GM23248 (cell line): ENCODE data around the gene NUBP2. TPM values are rescaled to one million over a fixed set of nuclear protein-coding genes. Genes with fewer than 3 reads are reported as not detected.

Source experiments
- DNase-seq: peaks from one replicate; pipeline ENCODE4 v3.0.0-alpha.2; 2015
- H2AFZ ChIP-seq: fragments of 200-600 bp; sonication (generic); 2 replicates; pipeline ENCODE4 v1.6.1; 2016; ENCODE audit warnings: antibody characterized with exemption
- H3F3A ChIP-seq: fragments of 200-600 bp; sonication (generic); 2 replicates; pipeline ENCODE4 v1.6.1; 2016; ENCODE audit warnings: mild to moderate bottlenecking, antibody characterized with exemption, mixed run types; ENCODE audit not compliant: insufficient read depth
- H3K27ac ChIP-seq: fragments of 200-600 bp; sonication (generic); 2 replicates; pipeline ENCODE4 v1.5.1; 2016; ENCODE audit warnings: mild to moderate bottlenecking
- H3K27me3 ChIP-seq: fragments of 200-600 bp; sonication (generic); replicated peaks from 2 replicates; pipeline ENCODE4 v1.6.1; 2016; ENCODE audit warnings: mild to moderate bottlenecking; ENCODE audit not compliant: insufficient read depth
- H3K36me3 ChIP-seq: fragments of 200-600 bp; sonication (generic); 2 replicates; pipeline ENCODE4 v1.6.1; 2016; ENCODE audit warnings: low read depth, mild to moderate bottlenecking
- H3K4me1 ChIP-seq: fragments of 200-600 bp; sonication (generic); 2 replicates; pipeline ENCODE4 v1.6.1; 2016; ENCODE audit warnings: mild to moderate bottlenecking; ENCODE audit not compliant: insufficient read depth
- H3K4me2 ChIP-seq: fragments of 200-600 bp; sonication (generic); one replicate; pipeline ENCODE4 v1.6.1; 2016; ENCODE audit warnings: mild to moderate bottlenecking; ENCODE audit not compliant: unreplicated experiment
- H3K4me3 ChIP-seq: fragments of 200-600 bp; sonication (generic); 2 replicates; pipeline ENCODE4 v1.5.1; 2016; ENCODE audit warnings: mild to moderate bottlenecking
- H3K79me2 ChIP-seq: fragments of 200-600 bp; sonication (generic); 2 replicates; pipeline ENCODE4 v1.6.1; 2016; ENCODE audit warnings: mild to moderate bottlenecking; ENCODE audit not compliant: insufficient read depth
- H3K9ac ChIP-seq: fragments of 200-600 bp; sonication (generic); 2 replicates; pipeline ENCODE4 v1.6.1; 2016; ENCODE audit warnings: mild to moderate bottlenecking
- H3K9me2 ChIP-seq: fragments of 200-600 bp; sonication (generic); 2 replicates; pipeline ENCODE4 v1.6.1; 2016; ENCODE audit warnings: mixed run types, mild to moderate bottlenecking, moderate library complexity; ENCODE audit not compliant: insufficient read depth
- H3K9me3 ChIP-seq: fragments of 200-600 bp; sonication (generic); one replicate; pipeline ENCODE4 v1.6.1; 2017; ENCODE audit warnings: low read depth
- H4K20me1 ChIP-seq: fragments of 200-600 bp; sonication (generic); 2 replicates; pipeline ENCODE4 v1.6.0; 2016; ENCODE audit not compliant: insufficient read depth
- EZH2 ChIP-seq: fragments of 200-600 bp; sonication (generic); IDR thresholded peaks from 2 replicates; pipeline ENCODE4 v1.6.1; 2018; ENCODE audit warnings: antibody characterized with exemption, mild to moderate bottlenecking; ENCODE audit not compliant: insufficient read depth, poor library complexity, severe bottlenecking
- EZH2phosphoT487 ChIP-seq: fragments of 200-600 bp; sonication (generic); IDR thresholded peaks from 2 replicates; pipeline ENCODE4 v1.6.1; 2018; ENCODE audit warnings: antibody characterized with exemption, moderate library complexity, mild to moderate bottlenecking, low read depth; ENCODE audit not compliant: insufficient read depth
- WGBS, 2 experiments: methylation state at CpG; one replicate each; pipeline ENCODE4 v1.1.6; 2015 to 2017; ENCODE audit warnings: low lambda C conversion rate in 2 of 2, low coverage in 1 of 2; ENCODE audit errors: missing lambda C conversion rate in 2 of 2; 5-methylcytosine and 5-hydroxymethylcytosine counted together
- in situ Hi-C: fragments of 300-500 bp; cut with MboI; formaldehyde crosslinking; loops from 2 replicates; pipeline ENCODE4 v1.15.0; 2020
- polyA plus RNA-seq: library from polyadenylated mRNA; unstranded; fragments of >200 nt; fragmentation: Nextera tagmentation; extraction: Ambion mirVana; gene quantifications from 2 replicates; pipeline ENCODE4 v1.2.1, GENCODE V29; 2016
- total RNA-seq: library from RNA; depleted of rRNA; stranded (reverse); fragments of >200 nt; shearing (Covaris generic); gene quantifications from 2 replicates; pipeline ENCODE4 v1.2.3, GENCODE V29; 2014

The NUBP2 gene
- total and polyA plus RNA-seq, 2 experiments from 2014 or later: 66.4 to 88.9 TPM

DNA sequence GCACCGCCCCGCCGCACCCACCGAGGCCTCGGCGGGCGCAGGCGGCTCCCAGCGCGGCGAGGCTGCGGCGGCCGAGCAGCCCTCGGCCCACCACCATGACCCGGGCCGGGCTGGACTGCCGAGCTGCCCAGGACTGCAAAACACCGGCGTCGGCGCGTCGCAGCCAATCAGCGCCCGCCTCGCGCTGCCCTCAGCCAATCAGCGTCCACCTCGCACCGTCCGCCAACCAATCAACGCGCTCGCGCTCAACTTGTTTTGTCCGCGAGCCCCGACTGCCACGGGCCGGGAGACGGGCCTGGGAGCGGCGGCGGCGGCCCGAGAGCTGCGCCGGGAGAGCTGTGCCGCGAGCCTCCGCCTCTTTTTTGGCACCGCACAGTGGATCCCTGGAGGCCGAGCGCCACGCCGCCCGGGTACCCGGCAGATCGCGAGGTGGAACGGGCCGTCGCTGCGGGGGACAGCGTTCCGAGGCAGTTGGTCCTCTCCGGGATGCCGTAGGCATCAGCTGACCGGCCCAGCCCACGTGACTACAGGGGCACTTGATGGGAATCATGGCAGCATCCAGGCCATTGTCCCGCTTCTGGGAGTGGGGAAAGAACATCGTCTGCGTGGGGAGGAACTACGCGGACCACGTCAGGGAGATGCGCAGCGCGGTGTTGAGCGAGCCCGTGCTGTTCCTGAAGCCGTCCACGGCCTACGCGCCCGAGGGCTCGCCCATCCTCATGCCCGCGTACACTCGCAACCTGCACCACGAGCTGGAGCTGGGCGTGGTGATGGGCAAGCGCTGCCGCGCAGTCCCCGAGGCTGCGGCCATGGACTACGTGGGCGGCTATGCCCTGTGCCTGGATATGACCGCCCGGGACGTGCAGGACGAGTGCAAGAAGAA lies 44.2 kb downstream of the NUBP2 start, which contains the start of the genes FAHD1 and HAGH:
TSS of gene FAHD1 (plus strand) at position 516 of the 883 bp plus-strand sequence. CDS start at position 549, 33 bp downstream.
TSS of gene HAGH (minus strand) at position 135 of the 883 bp plus-strand sequence. CDS start at position 97, 38 bp downstream.
- no peaks in the 10 kb centered on the region for H4K20me1 ChIP-seq
- peak within 1 kb of the TSS; percentile 56 for H3K27ac ChIP-seq
- peak within 1 kb of the TSS; percentile 83 for H2AFZ ChIP-seq
- no peaks in the 10 kb centered on the region for H3K9me2 ChIP-seq
- H3K4me1 ChIP-seq: peaks cover 17% of the 10 kb centered on the region
- 0 out of 2 replicates have a peak, but pooled peaks cover 7% of the 10 kb centered on the region for H3K36me3 ChIP-seq
- in situ Hi-C loops: no loop called here
- H3K4me3 ChIP-seq: peak within 1 kb of the TSS; percentile 97
- peaks cover 8% of the 10 kb centered on the region; the same call in 1 of the 2 replicates for H3F3A ChIP-seq
- peak; percentile 97 for DNase-seq
- H3K9ac ChIP-seq: peak within 1 kb of the TSS; percentile 86
- 0 to 2% methylated on average over 82 to 89 of the region's 104 CpGs for WGBS, 2 experiments
- H3K9me3 ChIP-seq: no peaks in the 10 kb centered on the region
- peaks cover 57% of the 10 kb centered on the region for H3K79me2 ChIP-seq
- no peak for TF ChIP-seq EZH2phosphoT487
- TF ChIP-seq EZH2: no peak
- no peaks in the 10 kb centered on the region for H3K27me3 ChIP-seq
- peak within 1 kb of the TSS; percentile 100 for H3K4me2 ChIP-seq

DNA sequence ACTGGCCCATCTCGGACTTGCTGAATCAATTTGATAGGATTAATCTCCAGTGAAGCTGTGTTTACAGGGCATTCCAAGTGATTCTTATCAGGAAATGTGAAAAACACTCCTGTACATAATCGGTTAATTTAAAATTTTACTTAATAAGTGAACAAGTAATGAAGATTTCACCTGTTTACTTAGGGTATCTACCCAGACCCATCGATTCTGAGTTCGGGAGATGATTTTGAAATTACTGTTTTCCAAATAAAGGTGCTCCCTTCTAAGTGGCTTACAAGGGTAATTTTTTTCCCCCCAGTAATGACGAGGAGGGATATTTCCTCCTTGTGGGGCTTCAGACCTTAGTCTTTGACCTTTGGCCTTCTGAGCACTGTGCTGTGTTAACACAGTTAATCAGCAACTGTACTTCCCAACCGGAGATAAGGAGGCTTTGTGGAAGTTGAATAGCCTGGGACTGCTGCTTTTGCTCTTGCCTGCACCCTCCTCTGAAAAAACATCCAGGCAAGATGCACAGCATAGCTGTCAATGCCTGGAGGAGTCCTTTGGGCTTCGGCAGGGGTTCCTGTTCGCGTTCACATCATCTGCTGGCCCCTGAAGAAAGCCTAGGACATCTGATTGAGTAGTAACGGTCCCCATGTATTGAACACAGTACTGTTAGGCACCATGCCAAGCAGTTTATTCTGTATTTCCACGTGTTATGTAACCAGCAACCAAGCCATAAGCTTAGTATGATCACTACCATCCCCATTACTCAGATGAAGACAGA lies 46.1 kb downstream of the NUBP2 start:
- in situ Hi-C loops: no loop called here
- no peaks in the 10 kb centered on the region for H3K9me2 ChIP-seq
- H3K9ac ChIP-seq: peak overlapping the region; percentile 86
- peaks cover 17% of the 10 kb centered on the region for H3K4me1 ChIP-seq
- H2AFZ ChIP-seq: no peak overlapping the region
- H3K27ac ChIP-seq: no peak overlapping the region
- WGBS, 2 experiments: 76 to 82% methylated on average over 11 of the region's 11 CpGs
- no peaks in the 10 kb centered on the region for H3K27me3 ChIP-seq
- no peaks in the 10 kb centered on the region for H3K9me3 ChIP-seq
- no peaks in the 10 kb centered on the region for H4K20me1 ChIP-seq
- H3K36me3 ChIP-seq: 0 out of 2 replicates have a peak, but pooled peaks cover 7% of the 10 kb centered on the region
- H3F3A ChIP-seq: peaks cover 8% of the 10 kb centered on the region; the same call in 1 of the 2 replicates
- TF ChIP-seq EZH2phosphoT487 (no peak), EZH2 (no peak)
- H3K4me3 ChIP-seq: peak overlapping the region; percentile 97
- H3K4me2 ChIP-seq: peak overlapping the region; percentile 100
- H3K79me2 ChIP-seq: peaks cover 51% of the 10 kb centered on the region
- DNase-seq: no peak

DNA sequence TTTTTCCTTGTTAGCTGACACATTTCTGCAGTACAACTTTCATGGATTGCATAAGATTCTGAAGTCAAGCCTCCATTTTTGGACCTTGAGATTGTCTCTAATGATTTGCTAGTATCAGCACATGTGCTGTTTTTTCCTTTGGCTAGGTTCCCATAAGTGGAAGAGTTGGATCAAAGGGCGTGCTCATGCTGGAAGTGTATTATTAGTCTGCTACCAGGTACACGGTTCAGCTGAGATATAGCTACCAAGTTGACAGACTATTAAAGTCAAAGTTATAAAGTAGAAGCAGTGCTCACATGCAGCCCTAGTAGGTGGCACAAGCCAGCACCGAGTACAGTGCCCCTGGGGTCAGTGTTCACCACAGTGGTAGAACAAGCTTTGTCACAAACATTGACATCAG lies 47.5 kb downstream of the NUBP2 start:
- in situ Hi-C loops: no loop called here
- H3K27ac ChIP-seq: no peak overlapping the region

More for the DNA sequence above, 47.5 kb downstream of the NUBP2 start:
- H3K4me1 ChIP-seq: peaks cover 17% of the 10 kb centered on the region
- no peaks in the 10 kb centered on the region for H3K27me3 ChIP-seq
- no peaks in the 10 kb centered on the region for H3K9me3 ChIP-seq
- H3K4me2 ChIP-seq: no peak overlapping the region
- no peak overlapping the region for H3K4me3 ChIP-seq
- WGBS, 2 experiments: 41 to 45% methylated on average over 3 of the region's 3 CpGs
- peaks cover 37% of the 10 kb centered on the region for H3K79me2 ChIP-seq
- H3F3A ChIP-seq: peaks cover 8% of the 10 kb centered on the region; the same call in 1 of the 2 replicates
- H4K20me1 ChIP-seq: no peaks in the 10 kb centered on the region
- no peaks in the 10 kb centered on the region for H3K9me2 ChIP-seq
- no peak overlapping the region for H3K9ac ChIP-seq
- 0 out of 2 replicates have a peak, but pooled peaks cover 7% of the 10 kb centered on the region for H3K36me3 ChIP-seq
- no peak for TF ChIP-seq EZH2
- no peak for TF ChIP-seq EZH2phosphoT487
- H2AFZ ChIP-seq: no peak overlapping the region
- DNase-seq: peak; percentile 5
